AG10803 (cell line): Measurements from ENCODE around the gene LMNTD2.
A peak's percentile ranks its signal among the peaks of the same experiment; 100 is the strongest.

ENCODE experiments used
- DNase-seq: peaks from one replicate; pipeline ENCODE4 v3.0.0; 2010; ENCODE audit warnings: low read depth
- H3K4me3 ChIP-seq: 2 replicates; pipeline ENCODE4 v1.5.1; 2011; ENCODE audit warnings: mild to moderate bottlenecking, low read length, control low read depth
- CTCF ChIP-seq: conservative IDR thresholded peaks from 2 replicates; pipeline ENCODE4 v1.5.1; 2011; ENCODE audit warnings: mild to moderate bottlenecking, low read length, control low read depth, inconsistent platforms

LMNTD2 gene

GRCh38 chr11:534396-535209 lies 25.9 kb downstream of the LMNTD2 start:
- DNase-seq: peak; percentile 25
- H3K4me3 ChIP-seq: peak overlapping the region; percentile 72
- TF ChIP-seq CTCF: no peak

- no peak for TF ChIP-seq CTCF
- peak overlapping the region; percentile 72 for H3K4me3 ChIP-seq
- DNase-seq: no peak
These were observed 26.7 kb downstream of the LMNTD2 start for GRCh38 chr11:533586-534395.

- TF ChIP-seq CTCF: no peak
- no peak overlapping the region for H3K4me3 ChIP-seq
- DNase-seq: no peak
These were observed 27.5 kb downstream of the LMNTD2 start for GRCh38 chr11:532986-533585.

- no peak overlapping the region for H3K4me3 ChIP-seq
- no peak for TF ChIP-seq CTCF
- DNase-seq: no peak
These were observed 28.0 kb downstream of the LMNTD2 start for GRCh38 chr11:532527-532985.

- H3K4me3 ChIP-seq: no peak overlapping the region
- no peak for TF ChIP-seq CTCF
- no peak for DNase-seq
These were observed 28.5 kb downstream of the LMNTD2 start for GRCh38 chr11:531919-532526.

- DNase-seq: no peak
- TF ChIP-seq CTCF: no peak
- no peak overlapping the region for H3K4me3 ChIP-seq
These were observed 29.3 kb downstream of the LMNTD2 start for GRCh38 chr11:530960-531831.
